GM18873 (cell line): ENCODE measurements around the gene NDUFB8.

ENCODE experiments used
- ATAC-seq: cut with Tn5 transposase; IDR thresholded peaks from one replicate; pipeline ENCODE4 v1.9.1; 2021; ENCODE audit warnings: mild to moderate bottlenecking, moderate library complexity, moderate number of reproducible peaks; ENCODE audit not compliant: unreplicated experiment, low FRiP score

NDUFB8 gene

DNA sequence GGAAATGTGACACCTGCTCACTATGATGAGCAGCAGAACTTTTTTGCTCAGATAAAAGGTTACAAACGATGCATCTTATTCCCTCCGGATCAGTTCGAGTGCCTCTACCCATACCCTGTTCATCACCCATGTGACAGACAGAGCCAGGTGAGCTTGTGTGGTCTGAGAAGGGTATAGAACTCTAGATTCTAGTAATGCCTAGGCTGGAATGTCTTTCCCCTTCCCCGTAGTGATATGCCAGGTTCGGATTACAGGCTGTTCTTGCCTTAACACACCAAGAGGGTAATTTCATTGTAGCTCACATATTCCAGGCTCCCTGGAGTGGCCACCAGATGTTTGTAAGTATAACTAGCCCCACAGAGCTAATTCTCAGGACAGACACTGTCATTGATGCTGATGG lies 15.3 kb upstream of the NDUFB8 start:
- no peak for ATAC-seq

DNA sequence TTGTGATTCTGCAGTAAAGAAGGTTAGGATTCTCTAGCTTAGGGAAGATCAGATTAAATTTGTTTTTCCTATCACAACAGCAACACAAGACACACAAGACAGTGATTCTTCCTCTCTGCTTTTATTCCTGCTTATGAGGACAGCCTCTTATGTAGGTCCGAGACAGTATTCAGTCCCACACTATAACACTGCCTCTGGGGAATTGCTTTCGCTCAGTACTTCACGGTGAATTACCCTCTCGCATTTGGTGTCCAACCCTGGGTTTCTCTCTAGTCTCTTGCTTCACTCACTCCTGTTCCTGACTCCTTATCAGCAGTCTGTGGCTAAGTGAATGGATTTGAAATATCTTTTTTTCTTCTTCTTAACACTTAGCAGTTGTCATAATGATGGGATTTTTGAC lies 7.8 kb upstream of the NDUFB8 start:
- ATAC-seq: no peak

DNA sequence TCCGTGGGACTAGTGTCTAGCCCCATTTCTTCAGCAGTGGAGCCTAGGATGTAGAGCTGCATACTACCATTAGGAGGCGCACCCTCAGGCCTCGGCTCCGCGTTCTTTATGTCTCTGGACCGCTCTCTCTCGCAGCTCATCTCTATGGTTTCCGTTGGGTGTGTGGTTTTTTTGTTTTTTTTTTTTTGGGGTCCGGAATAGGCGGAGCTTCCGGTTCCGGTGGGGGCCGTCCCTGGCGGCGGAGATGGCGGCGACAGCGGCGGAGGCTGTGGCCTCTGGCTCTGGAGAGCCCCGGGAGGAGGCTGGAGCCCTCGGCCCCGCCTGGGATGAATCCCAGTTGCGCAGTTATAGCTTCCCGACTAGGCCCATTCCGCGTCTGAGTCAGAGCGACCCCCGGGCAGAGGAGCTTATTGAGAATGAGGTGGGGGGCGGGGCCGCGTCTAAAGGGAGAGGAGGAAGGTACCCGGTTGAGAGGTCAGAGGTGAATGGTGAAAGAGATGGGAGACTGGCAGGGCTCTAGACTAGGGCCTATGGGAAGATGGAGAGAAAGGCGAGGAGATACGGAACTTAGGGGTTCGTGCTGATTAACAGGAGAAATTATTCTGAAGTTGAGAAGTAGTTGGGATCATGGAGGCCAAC lies 6.2 kb upstream of the NDUFB8 start, which contains the start of gene HIF1AN:
HIF1AN (plus strand) TSS at position 229 of the 639 bp plus-strand sequence; CDS start at position 245, 16 bp downstream.
- ATAC-seq: peak; percentile 95

DNA sequence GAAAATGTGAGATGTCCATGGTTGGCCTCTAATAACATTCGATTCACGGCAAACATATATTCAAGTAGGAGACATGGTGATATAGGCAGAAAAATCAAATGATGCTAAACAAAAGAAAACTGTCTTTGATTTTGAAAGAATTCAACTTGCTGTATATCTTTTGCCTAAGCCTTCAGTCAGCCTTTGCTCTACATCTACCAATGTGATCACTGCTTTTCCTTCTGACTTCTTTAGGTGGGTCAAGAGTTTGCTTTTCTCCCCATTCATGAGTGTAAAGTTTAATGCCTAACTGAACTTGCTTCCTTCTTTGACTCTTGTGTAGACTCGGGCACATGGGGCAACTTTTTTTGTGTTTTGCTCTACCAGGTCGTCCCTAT lies 5.7 kb upstream of the NDUFB8 start:
- no peak for ATAC-seq

DNA sequence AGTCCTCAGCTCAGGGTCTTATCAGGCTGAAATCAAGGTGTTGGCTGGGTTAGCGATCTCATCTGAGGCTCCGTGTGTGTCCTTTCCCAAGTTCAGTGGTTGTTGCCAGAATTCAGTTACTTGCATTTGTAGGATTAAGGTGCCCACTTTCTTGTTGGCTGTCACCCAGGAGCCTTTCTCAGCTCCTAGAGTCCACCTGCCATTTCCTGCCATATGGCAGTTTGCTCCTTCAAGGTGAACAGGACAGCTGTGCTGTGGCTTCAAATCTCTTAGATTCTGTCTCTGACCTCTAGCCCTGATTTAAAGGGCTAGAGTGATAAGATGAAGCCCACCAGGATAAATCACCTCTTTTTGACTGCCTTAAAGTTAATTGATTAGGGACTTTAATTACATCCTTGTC lies 5.1 kb upstream of the NDUFB8 start:
- no peak for ATAC-seq

DNA sequence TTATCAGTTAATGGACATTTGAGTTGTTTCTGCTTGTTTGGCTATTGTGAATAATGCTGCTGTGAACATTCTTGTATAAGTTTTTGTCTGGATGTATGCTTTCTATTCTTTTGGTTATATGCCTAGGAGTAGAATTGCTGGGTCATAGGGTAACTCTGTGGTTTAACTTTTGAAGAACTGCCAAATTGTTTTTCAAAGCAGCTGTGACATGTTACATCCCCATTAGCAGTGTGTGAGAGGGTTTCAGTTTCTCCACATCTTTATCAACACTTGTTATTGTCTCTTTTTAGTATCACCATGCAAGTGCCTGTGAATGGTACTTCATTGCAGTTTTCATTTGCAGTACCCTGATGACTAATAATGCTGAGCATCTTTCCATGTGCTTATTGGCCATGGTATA lies 2.1 kb upstream of the NDUFB8 start:
- ATAC-seq: no peak

DNA sequence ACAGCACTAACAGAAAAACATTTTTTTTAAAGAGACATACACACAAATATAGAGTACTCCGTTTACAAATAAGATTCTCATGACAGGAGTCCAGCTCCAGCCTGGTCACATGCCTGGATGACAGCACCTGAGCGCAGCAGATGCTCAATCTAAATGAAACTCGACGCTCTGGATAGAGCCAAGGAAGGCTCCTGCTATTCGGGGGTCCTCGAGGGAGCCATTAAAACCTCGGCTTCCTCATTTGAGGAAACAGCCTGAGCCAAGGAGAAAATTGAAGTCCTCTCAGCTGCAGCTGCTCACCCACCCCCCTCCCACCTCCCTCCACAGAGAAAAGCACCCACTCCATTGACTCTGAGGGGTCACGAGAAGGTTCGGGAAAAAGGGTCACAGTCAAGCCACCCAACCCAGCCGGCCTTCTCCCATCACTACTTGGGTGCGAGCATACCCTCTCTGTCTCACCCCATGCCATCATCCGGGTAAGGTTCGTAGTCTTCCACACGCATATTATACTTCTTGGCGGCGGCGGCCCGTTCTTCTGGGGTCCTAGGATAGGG lies 673 bp downstream of the NDUFB8 start:
- ATAC-seq: no peak

DNA sequence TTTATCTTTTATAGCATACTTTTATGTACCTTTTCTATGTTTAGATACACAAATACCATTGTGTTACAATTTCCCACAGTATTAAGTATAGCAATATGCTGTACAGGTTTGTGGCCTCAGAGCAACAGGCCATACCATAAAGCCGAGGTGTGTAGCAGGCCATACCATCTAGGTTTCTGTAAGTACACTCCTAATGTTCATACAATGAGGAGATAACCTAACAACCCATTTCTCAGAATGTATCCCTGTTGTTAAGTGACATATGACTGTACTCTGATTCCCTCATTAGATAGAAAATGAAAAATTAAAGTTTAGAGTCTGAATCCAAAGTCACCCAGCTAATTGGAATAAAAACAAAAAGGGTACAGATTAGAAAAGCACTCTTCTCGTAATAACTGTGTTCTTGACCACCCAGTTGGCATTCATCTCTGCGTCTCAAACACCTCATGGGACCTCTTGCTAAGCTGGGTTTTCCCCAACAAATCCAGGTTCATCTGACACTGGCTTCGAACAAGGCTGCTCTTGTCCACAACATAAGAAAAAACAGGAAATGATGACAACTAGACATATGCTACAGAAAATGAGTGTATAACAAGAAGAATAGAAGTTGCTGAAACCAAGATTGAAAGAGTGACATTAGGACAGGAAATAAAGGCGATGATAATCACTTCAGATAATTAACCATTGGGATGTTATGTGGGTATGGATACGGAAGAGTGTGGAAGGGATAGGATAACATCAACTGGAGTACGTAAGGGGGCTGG lies 1.4 kb downstream of the NDUFB8 start:
- ATAC-seq: no peak

DNA sequence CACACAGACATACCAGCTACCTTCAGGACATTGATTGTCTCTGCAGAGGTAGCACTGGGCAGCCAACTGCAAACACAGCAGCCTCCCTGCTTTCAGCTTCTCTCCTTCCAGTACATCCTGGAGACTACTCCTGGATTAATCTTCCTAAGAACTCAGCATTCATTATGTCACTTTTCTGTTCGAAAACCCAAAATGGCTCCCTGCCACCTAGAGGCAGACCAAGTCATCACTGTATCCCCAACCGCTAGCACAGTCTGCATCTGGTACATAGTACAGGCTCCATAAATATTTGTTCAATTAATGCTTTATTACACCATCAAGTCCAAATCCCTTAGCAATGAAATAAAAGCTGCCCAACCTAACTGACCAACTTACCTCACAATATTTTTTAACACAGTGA lies 5.0 kb downstream of the NDUFB8 start:
- ATAC-seq: no peak

DNA sequence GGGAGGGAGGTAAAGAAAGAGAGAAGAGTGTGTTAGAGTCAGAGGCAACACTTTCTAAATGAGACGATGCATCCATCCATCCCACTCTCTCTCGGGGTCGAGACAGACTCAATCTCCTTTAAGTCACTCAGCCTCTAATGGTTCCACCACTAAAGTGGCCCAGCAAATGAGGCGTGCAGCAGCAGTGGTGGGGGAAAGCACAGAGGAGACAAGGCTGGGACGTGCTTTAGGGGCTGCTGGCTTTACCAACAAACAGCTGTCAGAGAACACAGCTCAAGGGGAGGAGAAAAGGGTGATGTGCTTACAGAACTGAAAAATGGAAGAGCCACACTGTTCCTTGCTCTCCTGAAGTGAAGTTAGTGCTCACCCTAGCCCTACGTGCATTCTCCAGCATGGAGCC lies 5.5 kb downstream of the NDUFB8 start:
- ATAC-seq: no peak

DNA sequence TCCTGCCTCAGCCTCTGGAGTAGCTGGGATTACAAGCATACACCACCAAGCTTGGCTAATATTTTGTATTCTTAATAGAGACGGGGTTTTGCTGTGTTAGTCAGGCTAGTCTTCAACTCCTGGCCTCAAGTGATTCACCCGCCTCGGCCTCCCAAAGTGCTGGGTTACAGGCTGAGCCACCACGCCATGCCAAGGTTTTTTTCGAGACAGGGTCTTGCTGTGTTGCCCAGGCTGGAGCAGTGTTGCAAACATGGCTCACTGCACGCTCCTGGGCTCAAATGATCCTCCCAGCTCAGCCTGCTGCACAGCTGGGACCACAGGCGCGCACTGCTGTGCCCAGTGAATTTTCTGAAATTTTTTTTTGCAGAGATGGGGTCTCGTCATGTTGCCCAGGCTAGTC lies 6.7 kb downstream of the NDUFB8 start:
- no peak for ATAC-seq

DNA sequence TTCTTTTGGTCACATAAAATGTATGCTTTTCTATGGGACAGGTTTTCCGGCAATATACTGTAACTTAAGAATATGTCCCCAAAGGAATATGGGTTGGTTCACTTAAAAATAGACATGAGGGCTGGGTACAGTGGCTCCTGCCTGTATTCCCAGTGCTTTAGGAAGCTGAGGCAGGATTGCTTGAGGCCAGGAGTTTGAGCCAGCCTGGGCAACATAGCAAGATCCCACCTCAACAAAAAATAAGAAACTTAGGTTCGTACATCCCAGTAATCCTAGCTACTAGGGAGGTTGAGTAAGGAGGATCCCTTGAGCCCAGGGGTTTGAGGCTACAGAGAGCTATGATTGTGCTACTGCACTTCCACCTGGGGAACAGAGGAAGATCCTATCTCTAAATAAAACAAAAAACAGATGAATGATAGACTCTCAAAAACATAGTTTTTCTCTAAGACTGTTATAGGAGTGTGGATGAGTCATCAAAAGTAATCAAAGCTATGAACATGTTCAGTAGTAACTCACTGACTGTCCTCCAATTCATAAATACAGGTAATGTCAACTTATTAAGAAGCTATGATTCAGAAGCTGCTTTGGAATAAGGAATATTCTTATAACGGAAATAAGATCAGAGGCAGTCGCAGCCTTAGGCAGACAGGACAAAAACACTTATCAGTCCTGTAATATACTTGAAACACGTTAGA lies 7.4 kb downstream of the NDUFB8 start:
- ATAC-seq: no peak

DNA sequence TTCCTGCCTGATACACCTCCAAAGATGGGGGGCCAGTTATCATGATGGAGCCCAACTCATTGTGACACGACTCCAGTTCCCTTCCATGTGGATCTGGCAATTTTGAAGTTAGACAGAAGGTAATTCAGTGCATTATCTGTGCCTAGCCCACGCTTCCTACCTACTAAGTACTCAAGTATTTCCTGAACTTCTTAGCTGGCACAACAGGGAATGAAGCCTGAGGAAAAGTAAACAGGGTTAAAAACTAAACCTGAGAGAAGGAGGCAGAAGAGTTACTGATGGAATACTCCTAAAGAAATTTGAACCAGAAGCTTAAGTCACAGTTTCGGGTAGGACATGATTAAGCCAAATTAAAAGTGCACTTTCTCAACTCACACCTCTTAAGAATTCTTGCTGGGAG lies 8.9 kb downstream of the NDUFB8 start:
- no peak for ATAC-seq

DNA sequence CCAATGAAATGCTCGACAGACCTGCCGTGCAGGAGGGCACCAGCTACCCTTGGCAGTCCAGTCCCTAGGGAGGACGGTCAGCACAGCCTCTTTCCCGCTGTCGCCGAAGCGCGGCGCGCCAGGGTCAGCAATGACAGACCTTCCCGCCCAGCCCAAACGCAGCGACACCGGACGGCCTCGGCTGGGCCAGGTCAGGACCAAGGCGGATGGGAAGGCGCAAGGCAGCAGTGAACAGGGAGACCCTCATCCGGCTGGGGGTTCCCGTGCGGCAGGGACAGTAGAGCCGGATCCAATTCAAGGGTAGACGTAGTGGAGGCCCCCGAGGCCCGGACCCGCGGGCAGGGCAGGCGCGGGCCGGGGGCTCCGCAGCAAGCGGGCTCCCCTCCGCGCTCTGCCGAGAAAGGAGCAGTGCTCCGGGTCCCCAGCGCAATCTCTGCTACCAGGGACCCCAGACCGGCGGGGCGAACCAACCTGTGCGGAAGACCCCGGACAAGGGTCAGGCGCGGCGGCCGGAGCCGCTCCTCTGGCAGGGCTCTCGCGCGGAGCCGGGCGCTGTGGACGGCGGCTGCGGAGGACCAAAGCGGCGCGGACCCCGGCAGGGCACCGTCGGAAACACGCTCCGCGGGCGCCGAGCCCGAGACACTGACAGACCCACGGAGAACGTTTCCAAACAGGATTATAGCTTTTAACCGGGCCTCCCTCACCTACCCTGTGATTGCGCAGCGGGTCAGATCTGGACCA lies 10.2 kb downstream of the NDUFB8 start, which contains the start of gene SEC31B:
SEC31B (minus strand) TSS at position 551 of the 741 bp plus-strand sequence. CDS start 2,909 bp downstream, outside the sequence.
- no peak for ATAC-seq

DNA sequence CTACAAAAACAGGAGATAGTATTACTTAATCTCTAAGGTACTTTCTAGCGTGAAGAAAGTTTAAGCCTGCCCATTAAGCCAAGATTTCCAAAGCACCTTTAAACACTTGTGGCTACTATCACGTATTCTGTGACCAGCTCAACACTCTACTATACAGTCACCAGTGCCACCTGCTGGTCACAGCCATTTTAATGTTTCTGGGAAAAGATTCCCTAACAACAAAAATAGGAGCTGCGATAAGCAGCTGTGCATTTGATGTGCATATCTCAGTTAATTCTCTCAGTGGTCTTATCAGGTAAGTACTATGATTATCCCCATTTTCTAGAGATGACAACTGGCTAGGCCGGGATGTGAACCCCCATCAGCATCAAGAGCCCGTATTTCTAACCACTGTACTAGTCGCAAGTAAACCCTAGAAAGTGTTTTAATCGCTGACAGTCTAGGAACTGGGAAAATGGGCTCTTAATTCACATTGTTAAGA lies 10.9 kb downstream of the NDUFB8 start:
- ATAC-seq: no peak

DNA sequence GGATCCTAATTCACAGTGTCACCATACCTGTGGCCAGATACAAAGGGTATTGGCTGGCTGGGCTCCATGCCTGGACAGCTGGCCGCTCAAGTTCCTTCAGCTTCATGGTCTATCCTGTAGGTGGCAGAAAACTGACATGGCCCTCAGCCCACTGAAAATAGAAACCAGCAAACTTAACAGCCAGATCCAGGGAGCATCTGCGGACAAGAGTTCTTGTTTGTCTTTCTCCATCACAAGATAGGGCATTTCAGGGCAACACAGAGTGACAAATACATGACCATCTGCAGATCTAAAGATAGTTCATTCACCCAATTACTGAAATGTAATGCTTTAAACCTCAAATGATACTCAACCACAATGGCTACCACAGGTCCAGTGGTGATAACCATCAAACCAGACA lies 12.8 kb downstream of the NDUFB8 start:
- no peak for ATAC-seq

DNA sequence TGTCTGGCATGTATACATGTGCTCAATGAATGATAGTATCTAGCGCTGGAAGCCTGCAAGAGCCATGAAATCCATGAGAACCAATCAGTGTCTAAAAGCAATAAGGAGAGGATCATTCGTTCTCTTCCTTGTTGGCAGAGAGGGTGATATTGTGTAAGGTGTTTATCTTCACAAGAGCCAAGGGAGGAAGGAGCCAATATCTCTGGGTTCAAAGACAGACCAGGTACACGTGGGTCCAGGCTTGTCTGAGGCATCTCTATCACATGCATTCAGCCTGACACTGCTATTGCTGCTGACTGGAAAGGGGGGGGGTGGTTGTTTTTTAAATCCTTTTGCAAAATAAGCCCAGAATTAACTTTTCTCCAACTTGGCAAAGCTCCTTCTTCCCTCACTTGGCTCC lies 14.1 kb downstream of the NDUFB8 start:
- no peak for ATAC-seq

DNA sequence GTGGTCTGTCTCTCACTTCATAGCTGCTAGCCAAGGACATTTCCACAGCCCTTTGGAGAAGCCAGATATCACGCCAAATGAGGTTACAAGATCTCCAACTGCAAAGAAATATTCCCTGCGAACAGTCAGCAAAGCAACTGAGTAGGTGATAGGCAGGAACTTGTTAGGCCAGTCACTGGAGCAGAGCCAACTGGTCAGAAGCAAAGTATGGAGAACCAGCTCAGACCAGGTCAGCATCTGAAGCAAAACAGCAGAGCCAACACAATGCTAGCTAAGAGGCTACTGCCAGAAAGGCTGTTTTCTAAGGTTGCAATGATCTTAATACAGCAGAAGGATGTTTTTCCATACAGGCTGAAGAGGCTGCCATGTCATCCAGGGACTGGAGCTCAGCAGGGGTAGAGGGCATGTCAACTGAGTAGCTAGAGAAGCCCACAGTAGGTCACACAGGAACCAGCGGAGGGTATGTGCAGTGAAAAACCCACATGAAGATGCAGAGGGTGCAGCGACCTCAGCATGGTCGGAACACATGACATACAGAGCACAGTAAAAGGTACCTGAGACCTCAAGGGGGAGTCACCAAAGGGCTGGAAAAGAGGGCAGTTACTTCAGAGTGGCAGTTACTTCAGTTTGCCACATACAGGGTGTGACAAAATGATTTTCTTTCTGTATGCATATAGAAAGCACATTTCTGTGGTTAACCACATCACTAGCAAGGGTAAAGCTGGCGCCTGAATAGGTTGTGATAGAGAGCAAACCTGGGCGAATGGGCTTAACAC lies 18.9 kb downstream of the NDUFB8 start:
- no peak for ATAC-seq

DNA sequence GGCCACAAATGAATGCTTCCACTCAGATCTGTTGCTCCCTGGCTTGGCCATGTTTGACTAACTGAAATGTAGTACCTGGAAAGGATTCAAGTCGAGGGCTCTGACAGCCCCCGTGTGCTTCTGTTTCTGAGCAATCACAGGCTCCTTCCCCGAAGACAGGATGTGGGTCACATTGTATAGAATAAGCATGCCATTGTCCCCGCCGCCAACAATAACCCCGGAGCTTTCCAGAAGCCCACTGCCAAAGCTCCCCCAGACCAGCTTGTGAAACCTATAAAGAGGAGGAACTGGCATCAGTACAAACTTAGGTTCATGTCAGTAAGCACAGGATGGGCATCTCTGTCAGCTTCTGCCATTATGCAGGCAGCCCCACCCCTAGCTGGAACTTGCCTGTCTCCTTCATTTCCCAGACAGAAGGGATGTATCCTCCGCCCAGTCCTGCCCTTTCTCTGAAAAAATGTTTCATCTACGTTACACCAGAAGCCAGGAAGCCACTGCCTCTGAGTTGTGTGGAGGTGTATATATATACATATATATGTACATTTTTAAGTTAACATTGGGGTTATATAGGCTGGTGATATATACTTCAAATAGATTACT lies 20.3 kb downstream of the NDUFB8 start:
- no peak for ATAC-seq
